SK-N-SH treated with all-trans-retinoic acid at 6 μM for 48 hours (cell line): Measurements from ENCODE around the gene CCR7.

ENCODE experiments used
- CSDC2 ChIP-seq: fragments of 250-450 bp; sonication (Bioruptor Pico); IDR thresholded peaks from 2 replicates; pipeline ENCODE4 v1.5.0; 2020; ENCODE audit warnings: mild to moderate bottlenecking, moderate library complexity
- CSRNP3 ChIP-seq: fragments of 250-450 bp; sonication (Bioruptor Pico); IDR thresholded peaks from 2 replicates; pipeline ENCODE4 v1.5.1; 2021; ENCODE audit warnings: mild to moderate bottlenecking, moderate library complexity
- GLIS3 ChIP-seq: fragments of 250-450 bp; sonication (Bioruptor Pico); IDR thresholded peaks from 2 replicates; pipeline ENCODE4 v1.5.0; 2020; ENCODE audit warnings: mild to moderate bottlenecking, moderate library complexity
- PATZ1 ChIP-seq: fragments of 250-450 bp; sonication (Bioruptor Pico); IDR thresholded peaks from 2 replicates; pipeline ENCODE4 v1.8.0; 2020; ENCODE audit warnings: mild to moderate bottlenecking, moderate library complexity, borderline replicate concordance
- SNAI2 ChIP-seq: fragments of 250-450 bp; sonication (Bioruptor Pico); IDR thresholded peaks from 2 replicates; pipeline ENCODE4 v1.5.0; 2020; ENCODE audit warnings: mild to moderate bottlenecking, moderate library complexity
- TCF4 ChIP-seq: fragments of 250-450 bp; sonication (Bioruptor Pico); IDR thresholded peaks from 2 replicates; pipeline ENCODE4 v1.8.0; 2021; ENCODE audit warnings: mild to moderate bottlenecking, moderate library complexity, borderline replicate concordance
- TOX ChIP-seq: fragments of 250-450 bp; sonication (Bioruptor Pico); IDR thresholded peaks from 2 replicates; pipeline ENCODE4 v1.8.0; 2021; ENCODE audit warnings: mild to moderate bottlenecking, moderate library complexity, borderline replicate concordance
- ZFP3 ChIP-seq: fragments of 250-450 bp; sonication (Bioruptor Pico); IDR thresholded peaks from 2 replicates; pipeline ENCODE4 v1.5.0; 2020; ENCODE audit warnings: mild to moderate bottlenecking, moderate library complexity
- ZNF8 ChIP-seq: fragments of 450-650 bp; formaldehyde crosslinking; IDR thresholded peaks from 2 replicates; pipeline ENCODE4 v1.5.0; 2020; ENCODE audit warnings: mild to moderate bottlenecking, moderate library complexity
- TF ChIP-seq, protein P1 (sequence below): fragments of 250-450 bp; sonication (Bioruptor Pico); IDR thresholded peaks from 2 replicates; pipeline ENCODE4 v1.5.0; 2020; ENCODE audit warnings: mild to moderate bottlenecking, moderate library complexity
- TF ChIP-seq, protein P2 (sequence below): fragments of 250-450 bp; sonication (Bioruptor Pico); IDR thresholded peaks from 2 replicates; pipeline ENCODE4 v1.5.1; 2020; ENCODE audit warnings: low read depth, mild to moderate bottlenecking, moderate library complexity

GRCh38 chr17:40602445-40603443, 37.5 kb upstream of the CCR7 start:
- TF ChIP-seq TCF4 (CRISPR knock-in tag) (no peak), CSRNP3 (CRISPR knock-in tag) (no peak), CSDC2 (no peak), TOX (CRISPR knock-in tag) (no peak), ZFP3 (CRISPR knock-in tag) (no peak), ZNF8 (CRISPR knock-in tag) (no peak), PATZ1 (CRISPR knock-in tag) (no peak), GLIS3 (CRISPR knock-in tag) (no peak), SNAI2 (CRISPR knock-in tag) (no peak)
- TF ChIP-seq, protein P1, sequence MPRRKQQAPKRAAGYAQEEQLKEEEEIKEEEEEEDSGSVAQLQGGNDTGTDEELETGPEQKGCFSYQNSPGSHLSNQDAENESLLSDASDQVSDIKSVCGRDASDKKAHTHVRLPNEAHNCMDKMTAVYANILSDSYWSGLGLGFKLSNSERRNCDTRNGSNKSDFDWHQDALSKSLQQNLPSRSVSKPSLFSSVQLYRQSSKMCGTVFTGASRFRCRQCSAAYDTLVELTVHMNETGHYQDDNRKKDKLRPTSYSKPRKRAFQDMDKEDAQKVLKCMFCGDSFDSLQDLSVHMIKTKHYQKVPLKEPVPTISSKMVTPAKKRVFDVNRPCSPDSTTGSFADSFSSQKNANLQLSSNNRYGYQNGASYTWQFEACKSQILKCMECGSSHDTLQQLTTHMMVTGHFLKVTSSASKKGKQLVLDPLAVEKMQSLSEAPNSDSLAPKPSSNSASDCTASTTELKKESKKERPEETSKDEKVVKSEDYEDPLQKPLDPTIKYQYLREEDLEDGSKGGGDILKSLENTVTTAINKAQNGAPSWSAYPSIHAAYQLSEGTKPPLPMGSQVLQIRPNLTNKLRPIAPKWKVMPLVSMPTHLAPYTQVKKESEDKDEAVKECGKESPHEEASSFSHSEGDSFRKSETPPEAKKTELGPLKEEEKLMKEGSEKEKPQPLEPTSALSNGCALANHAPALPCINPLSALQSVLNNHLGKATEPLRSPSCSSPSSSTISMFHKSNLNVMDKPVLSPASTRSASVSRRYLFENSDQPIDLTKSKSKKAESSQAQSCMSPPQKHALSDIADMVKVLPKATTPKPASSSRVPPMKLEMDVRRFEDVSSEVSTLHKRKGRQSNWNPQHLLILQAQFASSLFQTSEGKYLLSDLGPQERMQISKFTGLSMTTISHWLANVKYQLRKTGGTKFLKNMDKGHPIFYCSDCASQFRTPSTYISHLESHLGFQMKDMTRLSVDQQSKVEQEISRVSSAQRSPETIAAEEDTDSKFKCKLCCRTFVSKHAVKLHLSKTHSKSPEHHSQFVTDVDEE (CRISPR knock-in tag) = no peak
- TF ChIP-seq, protein P2, sequence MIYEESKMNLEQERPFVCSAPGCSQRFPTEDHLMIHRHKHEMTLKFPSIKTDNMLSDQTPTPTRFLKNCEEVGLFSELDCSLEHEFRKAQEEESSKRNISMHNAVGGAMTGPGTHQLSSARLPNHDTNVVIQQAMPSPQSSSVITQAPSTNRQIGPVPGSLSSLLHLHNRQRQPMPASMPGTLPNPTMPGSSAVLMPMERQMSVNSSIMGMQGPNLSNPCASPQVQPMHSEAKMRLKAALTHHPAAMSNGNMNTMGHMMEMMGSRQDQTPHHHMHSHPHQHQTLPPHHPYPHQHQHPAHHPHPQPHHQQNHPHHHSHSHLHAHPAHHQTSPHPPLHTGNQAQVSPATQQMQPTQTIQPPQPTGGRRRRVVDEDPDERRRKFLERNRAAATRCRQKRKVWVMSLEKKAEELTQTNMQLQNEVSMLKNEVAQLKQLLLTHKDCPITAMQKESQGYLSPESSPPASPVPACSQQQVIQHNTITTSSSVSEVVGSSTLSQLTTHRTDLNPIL (CRISPR knock-in tag) = no peak
